Activated T-cell treated with anti-CD3 and anti-CD28 coated beads, Interleukin-2, amount 50 U/mL, for 1 hour (primary cell): ENCODE measurements around the gene CDH2.

Experiments used
- DNase-seq: peaks from one replicate; pipeline ENCODE4 v3.0.0-alpha.2; 2020

CDH2 gene

GRCh38 chr18:28080876-28081300 is 96.0 kb downstream of the CDH2 start:
- DNase-seq, result no peak

GRCh38 chr18:28079883-28080282 is 97.0 kb downstream of the CDH2 start:
- DNase-seq, result no peak

GRCh38 chr18:28078849-28079248 is 98.1 kb downstream of the CDH2 start:
- no peak for DNase-seq

GRCh38 chr18:28078298-28078697 is 98.6 kb downstream of the CDH2 start:
- DNase-seq, result no peak

- no peak for DNase-seq
Observed at GRCh38 chr18:28075501-28075900, 101.4 kb downstream of the CDH2 start.

- no peak for DNase-seq
Observed at GRCh38 chr18:28074076-28074475, 102.9 kb downstream of the CDH2 start.

GRCh38 chr18:28073658-28074057 is 103.3 kb downstream of the CDH2 start:
- DNase-seq, result no peak

- no peak for DNase-seq
Observed at GRCh38 chr18:28071199-28071598, 105.7 kb downstream of the CDH2 start.

- DNase-seq, result no peak
Observed at GRCh38 chr18:28068207-28068606, 108.7 kb downstream of the CDH2 start.

GRCh38 chr18:28067346-28067745 is 109.6 kb downstream of the CDH2 start:
- DNase-seq, result no peak

- DNase-seq, result no peak
Observed at GRCh38 chr18:28065793-28066186, 111.1 kb downstream of the CDH2 start.

GRCh38 chr18:28065031-28065792 is 111.7 kb downstream of the CDH2 start:
- no peak for DNase-seq

- DNase-seq, result no peak
Observed at GRCh38 chr18:28063926-28064325, 113.0 kb downstream of the CDH2 start.

GRCh38 chr18:28063271-28063761 is 113.6 kb downstream of the CDH2 start:
- DNase-seq, result no peak

GRCh38 chr18:28062443-28062842 is 114.5 kb downstream of the CDH2 start:
- no peak for DNase-seq

GRCh38 chr18:28059861-28060260 is 117.1 kb downstream of the CDH2 start:
- DNase-seq, result no peak

GRCh38 chr18:28050545-28050944 is 126.4 kb downstream of the CDH2 start:
- DNase-seq, result no peak

GRCh38 chr18:28048612-28049011 is 128.3 kb downstream of the CDH2 start:
- no peak for DNase-seq

- no peak for DNase-seq
Observed at GRCh38 chr18:28045880-28046279, 131.1 kb downstream of the CDH2 start.

GRCh38 chr18:28045176-28045810 is 131.6 kb downstream of the CDH2 start:
- no peak for DNase-seq

- DNase-seq, result no peak
Observed at GRCh38 chr18:28044036-28044435, 132.9 kb downstream of the CDH2 start.

- no peak for DNase-seq
Observed at GRCh38 chr18:28043631-28044030, 133.3 kb downstream of the CDH2 start.

GRCh38 chr18:28041366-28041765 is 135.6 kb downstream of the CDH2 start:
- DNase-seq, result no peak

GRCh38 chr18:28040716-28041115 is 136.2 kb downstream of the CDH2 start:
- no peak for DNase-seq

GRCh38 chr18:28040211-28040610 is 136.7 kb downstream of the CDH2 start:
- DNase-seq, result no peak
